Loucy (cell line): ENCODE data around the gene ZNF619.

Source experiments
- H2AFZ ChIP-seq: fragments of 200-600 bp; sonication (generic); 2 replicates; pipeline ENCODE4 v1.6.0; 2016; ENCODE audit warnings: antibody characterized with exemption, mild to moderate bottlenecking, low read length, moderate library complexity
- H3F3A ChIP-seq: fragments of 200-600 bp; 2 replicates; pipeline ENCODE4 v1.6.0; 2016; ENCODE audit warnings: antibody characterized with exemption, low read depth, mild to moderate bottlenecking
- H3K27me3 ChIP-seq: fragments of 200-600 bp; sonication (generic); 2 replicates; pipeline ENCODE4 v1.6.1; 2014; ENCODE audit warnings: low read length, mild to moderate bottlenecking; ENCODE audit not compliant: insufficient read depth, poor library complexity, severe bottlenecking
- H3K36me3 ChIP-seq: fragments of 200-600 bp; sonication (generic); 2 replicates; pipeline ENCODE4 v1.6.1; 2016; ENCODE audit warnings: low read length; ENCODE audit not compliant: insufficient read depth
- H3K4me1 ChIP-seq: fragments of 200-600 bp; sonication (generic); 2 replicates; pipeline ENCODE4 v1.5.1; 2014; ENCODE audit warnings: low read length, mild to moderate bottlenecking; ENCODE audit not compliant: insufficient read depth, poor library complexity, severe bottlenecking
- H3K4me2 ChIP-seq: fragments of 200-600 bp; sonication (generic); 2 replicates; pipeline ENCODE4 v1.6.0; 2014; ENCODE audit warnings: antibody characterized with exemption, low read length, low read depth, mild to moderate bottlenecking; ENCODE audit not compliant: poor library complexity, severe bottlenecking
- H3K4me3 ChIP-seq: fragments of 200-600 bp; sonication (generic); 2 replicates; pipeline ENCODE4 v1.5.1; 2014; ENCODE audit warnings: low read length, mild to moderate bottlenecking, mixed read lengths; ENCODE audit not compliant: poor library complexity, severe bottlenecking
- H3K79me2 ChIP-seq: fragments of 200-600 bp; sonication (generic); 2 replicates; pipeline ENCODE4 v1.6.1; 2014; ENCODE audit warnings: low read length; ENCODE audit not compliant: insufficient read depth
- H3K9ac ChIP-seq: fragments of 200-600 bp; sonication (generic); 2 replicates; pipeline ENCODE4 v1.6.0; 2014; ENCODE audit warnings: mild to moderate bottlenecking, low read depth, low read length, moderate library complexity; ENCODE audit not compliant: poor library complexity, severe bottlenecking
- H3K9me2 ChIP-seq: fragments of 200-600 bp; sonication (generic); replicated peaks from 2 replicates; pipeline ENCODE4 v1.6.1; 2016; ENCODE audit warnings: low read depth, low read length, mixed read lengths
- H3K9me3 ChIP-seq: fragments of 200-600 bp; sonication (generic); 2 replicates; pipeline ENCODE4 v1.6.1; 2014; ENCODE audit warnings: mild to moderate bottlenecking, antibody characterized with exemption, low read length, low read depth; ENCODE audit not compliant: insufficient read depth
- H4K20me1 ChIP-seq: fragments of 200-600 bp; sonication (generic); 2 replicates; pipeline ENCODE4 v1.6.0; 2014; ENCODE audit warnings: antibody characterized with exemption, low read length, mild to moderate bottlenecking; ENCODE audit not compliant: insufficient read depth, poor library complexity, severe bottlenecking
- CTCF ChIP-seq: fragments of 200-600 bp; sonication (generic); conservative IDR thresholded peaks from 2 replicates; pipeline ENCODE4 v1.5.1; 2014; ENCODE audit warnings: mild to moderate bottlenecking, antibody characterized with exemption, low read length
- EZH2phosphoT487 ChIP-seq: fragments of 200-600 bp; IDR thresholded peaks from 2 replicates; pipeline ENCODE4 v1.6.1; 2018; ENCODE audit warnings: antibody characterized with exemption, mild to moderate bottlenecking, moderate library complexity, borderline replicate concordance

ZNF619 gene

GRCh38 chr3:40505599-40506462, 28.9 kb downstream of the ZNF619 start, which contains the start of gene ZNF620:
ZNF620 (plus strand) TSS chr3:40506039; CDS start chr3:40506353, 314 bp downstream.
- Histone ChIP-seq H3K9me2 (no peaks in the 10 kb centered on the region), H3K9me3 (no peaks in the 10 kb centered on the region), H3K79me2 (peaks cover 7% of the 10 kb centered on the region; the same call in 1 of the 2 replicates), H3K4me1 (peaks cover 9% of the 10 kb centered on the region), H3K36me3 (no peaks in the 10 kb centered on the region; the same call in 1 of the 2 replicates), H3F3A (no peaks in the 10 kb centered on the region), H3K9ac (peak within 1 kb of the TSS; percentile 73), H4K20me1 (no peaks in the 10 kb centered on the region), H3K4me3 (peak within 1 kb of the TSS; percentile 95), H3K27me3 (no peaks in the 10 kb centered on the region), H2AFZ (peak within 1 kb of the TSS; percentile 100), H3K4me2 (peak within 1 kb of the TSS; percentile 98)
- TF ChIP-seq CTCF (peak; percentile 72), EZH2phosphoT487 (no peak)

- H3K9me2 ChIP-seq: no peaks in the 10 kb centered on the region
- H3F3A ChIP-seq: no peaks in the 10 kb centered on the region
- TF ChIP-seq EZH2phosphoT487 (no peak), CTCF (no peak)
- peaks cover 15% of the 10 kb centered on the region; the same call in 1 of the 2 replicates for H3K36me3 ChIP-seq
- H3K79me2 ChIP-seq: peaks cover 7% of the 10 kb centered on the region; the same call in 1 of the 2 replicates
- no peak overlapping the region for H3K9ac ChIP-seq
- no peak overlapping the region for H2AFZ ChIP-seq
- H3K4me1 ChIP-seq: peaks cover 9% of the 10 kb centered on the region
- no peak overlapping the region for H3K4me2 ChIP-seq
- no peaks in the 10 kb centered on the region for H3K9me3 ChIP-seq
- no peaks in the 10 kb centered on the region for H3K27me3 ChIP-seq
- no peaks in the 10 kb centered on the region for H4K20me1 ChIP-seq
- no peak overlapping the region for H3K4me3 ChIP-seq
These were observed 34.3 kb downstream of the ZNF619 start for GRCh38 chr3:40511031-40511718.

- Histone ChIP-seq H3K79me2 (no peaks in the 10 kb centered on the region), H3K9me2 (no peaks in the 10 kb centered on the region), H3K4me1 (no peaks in the 10 kb centered on the region), H3F3A (no peaks in the 10 kb centered on the region), H4K20me1 (no peaks in the 10 kb centered on the region), H3K36me3 (peaks cover 23% of the 10 kb centered on the region; the same call in 1 of the 2 replicates), H2AFZ (no peak overlapping the region), H3K27me3 (no peaks in the 10 kb centered on the region), H3K9me3 (no peaks in the 10 kb centered on the region), H3K9ac (no peak overlapping the region), H3K4me3 (no peak overlapping the region), H3K4me2 (no peak overlapping the region)
- TF ChIP-seq EZH2phosphoT487 (no peak), CTCF (no peak)
These were observed 39.3 kb downstream of the ZNF619 start for GRCh38 chr3:40516201-40516600.
